Diencephalon (tissue), 1 donor: ENCODE measurements around the gene CATSPER2. TPM values are rescaled to one million over a fixed set of nuclear protein-coding genes. Genes with fewer than 3 reads are reported as not detected.

Experiments
- small RNA-seq: library from RNA; depleted of rRNA; stranded (forward); fragments of <200 nt; gene quantifications from one replicate; pipeline ENCODE3, GENCODE V24; 2014
- total RNA-seq: library from RNA; depleted of rRNA; stranded (reverse); fragments of >200 nt; gene quantifications from one replicate; pipeline ENCODE4 v1.2.3, GENCODE V29; 2014

CATSPER2 gene
- total RNA-seq = 5.5 TPM

DNA sequence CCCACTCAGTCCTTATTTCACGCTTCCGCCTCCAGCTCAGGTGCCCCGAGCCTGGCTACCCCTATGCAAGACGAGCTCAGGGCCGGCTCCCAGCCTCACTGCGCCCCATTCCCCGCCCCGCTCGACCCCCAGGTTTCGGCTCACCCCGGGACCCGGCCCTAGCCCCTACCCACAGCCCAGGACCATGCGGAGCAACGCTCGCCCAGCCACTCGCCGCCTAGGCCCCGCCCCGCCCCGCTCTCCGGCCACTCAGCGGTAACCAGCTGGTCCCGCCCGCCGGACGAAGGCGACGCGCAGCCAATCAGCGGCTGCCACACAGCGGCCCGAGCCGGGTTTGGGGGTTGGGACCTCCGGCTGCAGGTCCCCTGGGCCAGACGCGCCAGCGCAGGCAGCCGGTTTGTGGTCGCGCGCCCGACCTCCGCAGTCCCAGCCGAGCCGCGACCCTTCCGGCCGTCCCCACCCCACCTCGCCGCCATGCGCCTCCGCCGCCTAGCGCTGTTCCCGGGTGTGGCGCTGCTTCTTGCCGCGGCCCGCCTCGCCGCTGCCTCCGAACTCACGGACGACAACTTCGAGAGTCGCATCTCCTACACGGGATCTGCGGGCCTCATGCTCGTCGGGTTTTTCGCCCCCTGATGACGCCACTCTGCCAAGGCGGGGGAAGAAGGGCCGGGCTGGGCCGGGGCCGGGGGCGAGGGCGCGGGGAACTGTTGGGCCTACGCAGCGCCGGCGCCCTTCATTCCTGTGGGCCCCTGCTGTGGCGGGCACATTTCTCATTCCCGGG lies at the start of gene CATSPER2:
Gene CATSPER2 (minus strand): TSS at position 196 of the 781 bp plus-strand sequence. CDS start 783 bp downstream, outside the sequence.

DNA sequence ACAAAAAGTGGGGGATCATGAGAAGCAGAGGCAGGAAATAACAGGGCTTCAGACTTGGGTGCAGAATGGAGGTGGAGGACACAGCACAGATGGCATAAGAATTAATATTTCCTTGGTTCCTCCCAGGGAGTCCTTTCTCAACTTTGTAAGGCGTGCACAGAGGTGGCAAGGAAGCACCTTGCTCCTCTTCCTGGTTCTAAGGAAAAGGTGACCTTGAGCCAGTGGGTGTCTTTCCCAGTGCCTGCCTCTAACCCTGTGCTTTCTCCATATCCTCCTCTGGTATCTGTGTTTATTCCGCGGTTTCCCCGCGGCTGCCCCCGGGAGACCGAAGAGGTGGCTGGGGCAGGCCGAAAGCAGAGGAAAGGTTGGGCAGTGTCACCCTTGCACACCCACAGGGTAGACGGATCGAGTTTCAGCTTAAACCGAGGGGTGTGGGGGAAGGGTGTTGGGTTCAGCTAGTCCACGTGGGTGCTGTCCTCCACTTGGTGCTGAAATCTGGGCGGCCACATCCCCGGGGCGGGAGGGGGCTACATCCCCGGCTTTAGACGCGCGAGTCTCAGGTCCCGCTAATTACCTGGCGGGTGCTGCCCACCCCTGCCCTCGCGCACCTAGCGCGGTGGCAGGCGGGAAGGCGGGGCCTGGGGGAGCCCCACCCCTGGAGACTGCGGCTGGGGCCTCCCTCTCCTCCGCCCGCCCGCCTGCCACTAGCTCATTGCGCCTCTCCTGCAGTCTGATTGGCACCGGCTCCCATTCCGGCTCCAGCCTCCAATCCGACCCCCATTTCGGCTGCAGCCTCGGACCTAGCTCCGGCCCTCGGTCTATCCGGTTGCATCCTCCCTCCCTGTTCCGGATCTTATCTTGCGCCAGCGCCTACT lies 44.7 kb upstream of the CATSPER2 start, which contains the start of gene CKMT1A:
Gene CKMT1A (plus strand): TSS at position 712 of the 875 bp plus-strand sequence. CDS start 192 bp downstream, outside the sequence.

DNA sequence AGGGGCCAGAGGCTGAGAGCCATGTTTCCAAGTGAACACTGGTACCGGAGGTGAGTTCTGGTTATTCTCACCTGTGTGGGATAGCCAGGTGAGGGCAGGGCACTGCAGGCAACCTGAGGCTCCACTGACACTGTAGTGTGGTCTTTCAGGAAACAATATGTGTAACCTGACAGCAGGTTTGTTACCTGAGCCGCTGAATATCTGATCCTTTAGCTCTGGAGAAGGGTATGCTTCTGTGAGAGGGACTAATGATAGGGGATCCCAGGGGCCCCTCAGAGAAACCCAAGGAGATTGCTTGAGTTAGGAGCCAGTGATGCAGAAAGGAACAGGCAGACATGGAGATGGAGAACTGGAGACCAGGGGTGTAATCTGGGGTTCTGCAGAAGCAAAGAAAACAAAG lies 29.9 kb downstream of the CATSPER2 start, which contains the start of gene STRC:
Gene STRC (minus strand): TSS at position 101 of the 400 bp plus-strand sequence. CDS start 78 bp downstream, at position 23.

DNA sequence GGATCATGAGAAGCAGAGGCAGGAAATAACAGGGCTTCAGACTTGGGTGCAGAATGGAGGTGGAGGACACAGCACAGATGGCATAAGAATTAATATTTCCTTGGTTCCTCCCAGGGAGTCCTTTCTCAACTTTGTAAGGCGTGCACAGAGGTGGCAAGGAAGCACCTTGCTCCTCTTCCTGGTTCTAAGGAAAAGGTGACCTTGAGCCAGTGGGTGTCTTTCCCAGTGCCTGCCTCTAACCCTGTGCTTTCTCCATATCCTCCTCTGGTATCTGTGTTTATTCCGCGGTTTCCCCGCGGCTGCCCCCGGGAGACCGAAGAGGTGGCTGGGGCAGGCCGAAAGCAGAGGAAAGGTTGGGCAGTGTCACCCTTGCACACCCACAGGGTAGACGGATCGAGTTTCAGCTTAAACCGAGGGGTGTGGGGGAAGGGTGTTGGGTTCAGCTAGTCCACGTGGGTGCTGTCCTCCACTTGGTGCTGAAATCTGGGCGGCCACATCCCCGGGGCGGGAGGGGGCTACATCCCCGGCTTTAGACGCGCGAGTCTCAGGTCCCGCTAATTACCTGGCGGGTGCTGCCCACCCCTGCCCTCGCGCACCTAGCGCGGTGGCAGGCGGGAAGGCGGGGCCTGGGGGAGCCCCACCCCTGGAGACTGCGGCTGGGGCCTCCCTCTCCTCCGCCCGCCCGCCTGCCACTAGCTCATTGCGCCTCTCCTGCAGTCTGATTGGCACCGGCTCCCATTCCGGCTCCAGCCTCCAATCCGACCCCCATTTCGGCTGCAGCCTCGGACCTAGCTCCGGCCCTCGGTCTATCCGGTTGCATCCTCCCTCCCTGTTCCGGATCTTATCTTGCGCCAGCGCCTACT lies 55.1 kb downstream of the CATSPER2 start, which contains the start of gene CKMT1B:
Gene CKMT1B (plus strand): TSS at position 700 of the 863 bp plus-strand sequence. CDS start 192 bp downstream, outside the sequence.

DNA sequence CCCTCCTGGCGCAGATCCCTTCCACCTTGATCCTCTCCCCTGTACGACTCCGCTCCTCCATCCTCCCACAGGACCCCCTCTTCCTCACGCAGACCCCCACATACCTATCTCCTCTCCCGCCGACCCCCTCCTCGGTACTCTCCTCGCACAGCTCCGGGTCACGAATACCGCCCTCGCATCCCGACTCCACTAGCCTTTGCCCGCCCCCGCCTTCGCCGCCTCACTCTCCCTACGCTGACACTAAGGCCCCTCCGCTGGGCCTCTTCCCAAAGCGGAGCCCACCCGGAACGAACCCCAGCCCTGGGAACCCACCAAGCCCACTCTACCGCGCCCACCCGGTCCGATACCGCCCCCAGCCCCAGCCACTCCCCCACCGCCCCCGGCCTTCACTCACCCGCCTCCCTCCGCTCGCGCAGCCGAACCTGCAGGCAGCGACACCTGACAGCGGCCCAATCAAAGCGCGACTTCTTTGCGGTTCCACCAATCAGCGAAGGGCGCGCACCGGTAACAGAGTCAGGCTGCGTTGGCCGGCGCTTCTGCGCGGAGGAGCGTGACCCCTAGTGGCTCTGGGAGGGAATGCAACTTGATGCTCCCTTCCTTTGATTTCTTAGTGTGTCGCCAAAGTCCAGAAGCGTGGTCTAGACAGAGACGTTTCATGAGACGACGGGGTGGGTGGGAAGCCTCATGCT lies 58.7 kb downstream of the CATSPER2 start, which contains the start of gene PPIP5K1:
Gene PPIP5K1 (minus strand): TSS at position 431 of the 689 bp plus-strand sequence. CDS start 5,704 bp downstream, outside the sequence.

Small RNA genes lying within 50 kb of the gene (small RNA-seq; reads per million reads assigned to genes)
- gene PDIA3P2 (not detected), gene RNU6-554P (not detected), gene RNU6-610P (not detected)

Other genes starting within 250 kb of the CATSPER2 start
- gene TP53BP1, start 155.7 kb downstream of the CATSPER2 start, total RNA-seq = 188 TPM
- 97.6 TPM for gene MAP1A, start 131.2 kb downstream of the CATSPER2 start, total RNA-seq
- gene PPIP5K1, start 58.6 kb downstream of the CATSPER2 start, total RNA-seq = 39.0 TPM
- 17.1 TPM for gene CKMT1B, start 54.8 kb downstream of the CATSPER2 start, total RNA-seq
- 0.92 TPM for gene STRC, start 30.0 kb downstream of the CATSPER2 start, total RNA-seq
- gene CKMT1A, start 45.0 kb upstream of the CATSPER2 start, total RNA-seq = 19.6 TPM
- 67.1 TPM for gene PDIA3, start 97.6 kb upstream of the CATSPER2 start, total RNA-seq
- gene ELL3, start 128.1 kb upstream of the CATSPER2 start, total RNA-seq = 3.9 TPM
- 83.3 TPM for gene SERF2, start 143.5 kb upstream of the CATSPER2 start, total RNA-seq
- gene SERINC4, start 151.4 kb upstream of the CATSPER2 start, total RNA-seq = 0.23 TPM
- 12.7 TPM for gene HYPK, start 151.8 kb upstream of the CATSPER2 start, total RNA-seq
- gene MFAP1, start 175.8 kb upstream of the CATSPER2 start, total RNA-seq = 25.1 TPM
- gene WDR76, start 178.2 kb upstream of the CATSPER2 start, total RNA-seq = 12.5 TPM